ENCODE measurements around the gene VAC14. TPM values are rescaled to one million over a fixed set of nuclear protein-coding genes. Genes with fewer than 3 reads are reported as not detected.
A peak's percentile ranks its signal among the peaks of the same experiment; 100 is the strongest.
"Not testable (repeated sequence)": the region's sequence is repeated elsewhere in the genome, so short reads cannot be mapped to it uniquely, and the experiment has no call there.

VAC14 gene
- total and polyA plus RNA-seq, 5 donors from 2014 or later = 27.0 to 38.8 (median 30.1) TPM

GRCh38 chr16:70746040-70746707, 54.8 kb downstream of the VAC14 start:
- Mint-ChIP-seq H3K9me3 (no peaks in the 10 kb centered on the region), H3K27me3 (no peaks in the 10 kb centered on the region), H3K4me1 (peaks cover 0 to 29% (median 0%) of the 10 kb centered on the region in 4 donors), H3K36me3 (peaks cover 30% of the 10 kb centered on the region), H3K27ac (peak overlapping the region; percentile 67 to 82 (median 76)), H3K4me3 (no peak overlapping the region)
- peaks cover 8% of the 10 kb centered on the region for H3K4me1 ChIP-seq (ENCODE audit: control insufficient read depth, insufficient read depth, low read length, poor library complexity, severe bottlenecking)
- no peaks in the 10 kb centered on the region for H3K9me3 ChIP-seq (ENCODE audit: control insufficient read depth in 2 of 2, low read length in 2 of 2)
- no peak overlapping the region for H3K4me3 ChIP-seq (ENCODE audit: low read depth, low read length)
- no peak for ATAC-seq (ENCODE audit: low read depth in 2 of 2)
- no peak for DNase-seq
- no peaks in the 10 kb centered on the region for H3K27me3 ChIP-seq (ENCODE audit: control insufficient read depth, insufficient read depth, low read length)
- no peak overlapping the region for H3K27ac ChIP-seq (ENCODE audit: insufficient read depth, low read length, poor library complexity, severe bottlenecking)
- peaks cover 19% of the 10 kb centered on the region for H3K36me3 ChIP-seq (ENCODE audit: control insufficient read depth, insufficient read depth, low read length)

GRCh38 chr16:70745536-70746025, 55.4 kb downstream of the VAC14 start:
- DNase-seq (no peak), ATAC-seq (ENCODE audit: low read depth in 2 of 2) (no peak)
- Mint-ChIP-seq H3K27me3 (no peaks in the 10 kb centered on the region), H3K4me3 (no peak overlapping the region), H3K36me3 (peaks cover 30% of the 10 kb centered on the region), H3K27ac (peak overlapping the region in 1 of 3 donors; percentile 76), H3K4me1 (peaks cover 0 to 32% (median 0%) of the 10 kb centered on the region in 4 donors), H3K9me3 (no peaks in the 10 kb centered on the region)
- Histone ChIP-seq H3K9me3 (ENCODE audit: control insufficient read depth in 2 of 2, low read length in 2 of 2) (no peaks in the 10 kb centered on the region), H3K4me3 (ENCODE audit: low read depth, low read length) (no peak overlapping the region), H3K36me3 (ENCODE audit: control insufficient read depth, insufficient read depth, low read length) (peaks cover 19% of the 10 kb centered on the region), H3K27ac (ENCODE audit: insufficient read depth, low read length, poor library complexity, severe bottlenecking) (no peak overlapping the region), H3K4me1 (ENCODE audit: control insufficient read depth, insufficient read depth, low read length, poor library complexity, severe bottlenecking) (peaks cover 8% of the 10 kb centered on the region), H3K27me3 (ENCODE audit: control insufficient read depth, insufficient read depth, low read length) (no peaks in the 10 kb centered on the region)

GRCh38 chr16:70744366-70744765, 56.6 kb downstream of the VAC14 start:
- Mint-ChIP-seq H3K9me3 (no peaks in the 10 kb centered on the region), H3K4me1 (peaks cover 0 to 33% (median under 1%) of the 10 kb centered on the region in 4 donors), H3K27ac (no peak overlapping the region), H3K4me3 (no peak overlapping the region), H3K27me3 (no peaks in the 10 kb centered on the region), H3K36me3 (peaks cover 29% of the 10 kb centered on the region)
- H3K4me3 ChIP-seq (ENCODE audit: low read depth, low read length) = no peak overlapping the region
- H3K27me3 ChIP-seq (ENCODE audit: control insufficient read depth, insufficient read depth, low read length) = no peaks in the 10 kb centered on the region
- H3K9me3 ChIP-seq (ENCODE audit: control insufficient read depth in 2 of 2, low read length in 2 of 2) = no peaks in the 10 kb centered on the region
- ATAC-seq (ENCODE audit: low read depth in 2 of 2) (no peak), DNase-seq (no peak)
- peaks cover 8% of the 10 kb centered on the region for H3K4me1 ChIP-seq (ENCODE audit: control insufficient read depth, insufficient read depth, low read length, poor library complexity, severe bottlenecking)
- peaks cover 19% of the 10 kb centered on the region for H3K36me3 ChIP-seq (ENCODE audit: control insufficient read depth, insufficient read depth, low read length)
- H3K27ac ChIP-seq (ENCODE audit: insufficient read depth, low read length, poor library complexity, severe bottlenecking) = no peak overlapping the region

- no peak overlapping the region for H3K4me3 ChIP-seq (ENCODE audit: low read depth, low read length)
- H3K27ac Mint-ChIP-seq = peak overlapping the region in 1 of 3 donors; percentile 55
- no peak for ATAC-seq (ENCODE audit: low read depth in 2 of 2)
- no peaks in the 10 kb centered on the region for H3K9me3 Mint-ChIP-seq
- no peak overlapping the region for H3K4me3 Mint-ChIP-seq
- peaks cover 12% of the 10 kb centered on the region for H3K4me1 ChIP-seq (ENCODE audit: control insufficient read depth, insufficient read depth, low read length, poor library complexity, severe bottlenecking)
- H3K4me1 Mint-ChIP-seq = peaks cover 0 to 35% (median 5%) of the 10 kb centered on the region in 4 donors
- no peaks in the 10 kb centered on the region for H3K27me3 Mint-ChIP-seq
- no peaks in the 10 kb centered on the region for H3K9me3 ChIP-seq (ENCODE audit: control insufficient read depth in 2 of 2, low read length in 2 of 2)
- H3K27ac ChIP-seq (ENCODE audit: insufficient read depth, low read length, poor library complexity, severe bottlenecking) = no peak overlapping the region
- H3K36me3 ChIP-seq (ENCODE audit: control insufficient read depth, insufficient read depth, low read length) = peaks cover 19% of the 10 kb centered on the region
- DNase-seq = no peak
- H3K36me3 Mint-ChIP-seq = peaks cover 26% of the 10 kb centered on the region
- H3K27me3 ChIP-seq (ENCODE audit: control insufficient read depth, insufficient read depth, low read length) = no peaks in the 10 kb centered on the region
Measured at GRCh38 chr16:70743791-70744190, 57.2 kb downstream of the VAC14 start.

- not testable (repeated sequence) for ATAC-seq (ENCODE audit: low read depth in 2 of 2); DNase-seq
- H3K4me1 Mint-ChIP-seq = peaks cover 0 to 39% (median 12%) of the 10 kb centered on the region in 4 donors
Measured at GRCh38 chr16:70742967-70743366, 58.0 kb downstream of the VAC14 start.

GRCh38 chr16:70741783-70742125, 59.2 kb downstream of the VAC14 start:
- no peak overlapping the region for H3K27ac ChIP-seq (ENCODE audit: insufficient read depth, low read length, poor library complexity, severe bottlenecking)
- no peaks in the 10 kb centered on the region for H3K9me3 ChIP-seq (ENCODE audit: control insufficient read depth in 2 of 2, low read length in 2 of 2)
- ATAC-seq (ENCODE audit: low read depth in 2 of 2) = no peak
- H3K4me3 Mint-ChIP-seq = peak overlapping the region in 1 of 4 donors; percentile 29
- DNase-seq = no peak
- no peaks in the 10 kb centered on the region for H3K27me3 Mint-ChIP-seq
- H3K4me1 ChIP-seq (ENCODE audit: control insufficient read depth, insufficient read depth, low read length, poor library complexity, severe bottlenecking) = peaks cover 25% of the 10 kb centered on the region
- H3K9me3 Mint-ChIP-seq = no peaks in the 10 kb centered on the region
- H3K4me3 ChIP-seq (ENCODE audit: low read depth, low read length) = no peak overlapping the region
- no peaks in the 10 kb centered on the region for H3K27me3 ChIP-seq (ENCODE audit: control insufficient read depth, insufficient read depth, low read length)
- H3K36me3 Mint-ChIP-seq = peaks cover 29% of the 10 kb centered on the region
- H3K36me3 ChIP-seq (ENCODE audit: control insufficient read depth, insufficient read depth, low read length) = peaks cover 16% of the 10 kb centered on the region
- H3K4me1 Mint-ChIP-seq = peaks cover 0 to 42% (median 19%) of the 10 kb centered on the region in 4 donors
- no peak overlapping the region for H3K27ac Mint-ChIP-seq

More at GRCh38 chr16:70742967-70743366, 58.0 kb downstream of the VAC14 start:
- H3K4me3 ChIP-seq (ENCODE audit: low read depth, low read length); H3K27ac Mint-ChIP-seq; H3K4me3 Mint-ChIP-seq; H3K9me3 Mint-ChIP-seq; H3K9me3 ChIP-seq (ENCODE audit: control insufficient read depth in 2 of 2, low read length in 2 of 2); H3K27ac ChIP-seq (ENCODE audit: insufficient read depth, low read length, poor library complexity, severe bottlenecking); H3K27me3 Mint-ChIP-seq; H3K27me3 ChIP-seq (ENCODE audit: control insufficient read depth, insufficient read depth, low read length): not testable (repeated sequence)
- H3K36me3 Mint-ChIP-seq = peaks cover 27% of the 10 kb centered on the region
- Histone ChIP-seq H3K36me3 (ENCODE audit: control insufficient read depth, insufficient read depth, low read length) (peaks cover 16% of the 10 kb centered on the region), H3K4me1 (ENCODE audit: control insufficient read depth, insufficient read depth, low read length, poor library complexity, severe bottlenecking) (peaks cover 20% of the 10 kb centered on the region)

GRCh38 chr16:70740914-70741782, 59.8 kb downstream of the VAC14 start:
- Histone ChIP-seq H3K27ac (ENCODE audit: insufficient read depth, low read length, poor library complexity, severe bottlenecking) (no peak overlapping the region), H3K27me3 (ENCODE audit: control insufficient read depth, insufficient read depth, low read length) (no peaks in the 10 kb centered on the region), H3K4me1 (ENCODE audit: control insufficient read depth, insufficient read depth, low read length, poor library complexity, severe bottlenecking) (peaks cover 26% of the 10 kb centered on the region), H3K36me3 (ENCODE audit: control insufficient read depth, insufficient read depth, low read length) (peaks cover 16% of the 10 kb centered on the region), H3K4me3 (ENCODE audit: low read depth, low read length) (no peak overlapping the region), H3K9me3 (ENCODE audit: control insufficient read depth in 2 of 2, low read length in 2 of 2) (no peaks in the 10 kb centered on the region)
- peak overlapping the region in 2 of 3 donors; percentile 47 to 99 for H3K27ac Mint-ChIP-seq
- peaks cover 29% of the 10 kb centered on the region for H3K36me3 Mint-ChIP-seq
- ATAC-seq (ENCODE audit: low read depth in 2 of 2) = no peak
- H3K4me3 Mint-ChIP-seq = peak overlapping the region in 1 of 4 donors; percentile 29
- peaks cover 0 to 42% (median 19%) of the 10 kb centered on the region in 4 donors for H3K4me1 Mint-ChIP-seq
- H3K27me3 Mint-ChIP-seq = no peaks in the 10 kb centered on the region
- H3K9me3 Mint-ChIP-seq = no peaks in the 10 kb centered on the region
- peak in 1 of 3 donors; percentile 31 for DNase-seq
